GM12864 (cell line): ENCODE data around the gene SLC16A9.
A peak's percentile ranks its signal among the peaks of the same experiment; 100 is the strongest.

Source experiments
- DNase-seq: peaks from one replicate; pipeline ENCODE4 v3.0.0-alpha.2; 2011; ENCODE audit warnings: low read depth
- H3K4me3 ChIP-seq: 2 replicates; pipeline ENCODE4 v1.5.1; 2011; ENCODE audit warnings: mild to moderate bottlenecking, low read depth, low read length, control low read depth
- TF ChIP-seq, protein P1 (sequence below): IDR thresholded peaks from 2 replicates; pipeline ENCODE4 v1.5.1; 2011; ENCODE audit warnings: low read depth, mild to moderate bottlenecking, moderate library complexity, low read length, control low read depth, inconsistent platforms; ENCODE audit errors: missing control alignments

SLC16A9 gene

DNA sequence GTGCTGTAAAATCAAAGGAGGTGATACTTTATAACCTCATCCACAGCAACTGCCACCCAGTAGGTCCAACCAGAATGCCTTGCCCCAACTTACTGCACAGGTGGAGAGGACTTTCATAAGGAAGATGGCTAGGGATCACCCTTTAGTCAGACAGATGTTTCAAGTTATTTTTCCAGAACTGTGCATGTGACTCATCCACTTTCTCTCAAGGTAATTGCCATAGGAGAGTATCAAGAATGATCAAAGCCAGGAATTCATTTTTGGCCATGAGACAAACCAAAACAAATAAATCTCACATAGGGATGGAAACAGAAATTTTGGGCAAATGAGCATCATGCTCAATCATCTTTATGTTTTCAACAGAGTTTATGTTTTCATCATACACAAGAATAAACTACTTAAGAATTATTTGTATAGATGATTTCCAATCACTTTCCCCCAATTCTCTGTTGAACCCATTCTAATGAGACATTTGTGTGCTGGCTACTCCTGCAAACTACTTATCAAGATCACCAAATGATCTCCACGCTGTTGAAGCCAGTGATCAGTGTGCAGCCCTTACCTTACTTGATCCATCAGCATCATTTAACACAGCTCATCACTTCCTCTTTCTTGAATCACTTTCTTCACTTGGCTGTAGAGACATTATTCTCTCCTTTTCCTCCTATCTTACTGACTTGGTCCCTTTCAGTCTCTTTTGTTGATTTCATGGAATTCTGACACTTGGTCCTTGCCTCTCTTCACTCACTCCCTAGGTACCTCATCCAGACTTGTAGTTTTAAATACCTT lies 74.0 kb downstream of the SLC16A9 start:
- no peak overlapping the region for H3K4me3 ChIP-seq
- TF ChIP-seq, protein P1, sequence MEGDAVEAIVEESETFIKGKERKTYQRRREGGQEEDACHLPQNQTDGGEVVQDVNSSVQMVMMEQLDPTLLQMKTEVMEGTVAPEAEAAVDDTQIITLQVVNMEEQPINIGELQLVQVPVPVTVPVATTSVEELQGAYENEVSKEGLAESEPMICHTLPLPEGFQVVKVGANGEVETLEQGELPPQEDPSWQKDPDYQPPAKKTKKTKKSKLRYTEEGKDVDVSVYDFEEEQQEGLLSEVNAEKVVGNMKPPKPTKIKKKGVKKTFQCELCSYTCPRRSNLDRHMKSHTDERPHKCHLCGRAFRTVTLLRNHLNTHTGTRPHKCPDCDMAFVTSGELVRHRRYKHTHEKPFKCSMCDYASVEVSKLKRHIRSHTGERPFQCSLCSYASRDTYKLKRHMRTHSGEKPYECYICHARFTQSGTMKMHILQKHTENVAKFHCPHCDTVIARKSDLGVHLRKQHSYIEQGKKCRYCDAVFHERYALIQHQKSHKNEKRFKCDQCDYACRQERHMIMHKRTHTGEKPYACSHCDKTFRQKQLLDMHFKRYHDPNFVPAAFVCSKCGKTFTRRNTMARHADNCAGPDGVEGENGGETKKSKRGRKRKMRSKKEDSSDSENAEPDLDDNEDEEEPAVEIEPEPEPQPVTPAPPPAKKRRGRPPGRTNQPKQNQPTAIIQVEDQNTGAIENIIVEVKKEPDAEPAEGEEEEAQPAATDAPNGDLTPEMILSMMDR = no peak
- no peak for DNase-seq

DNA sequence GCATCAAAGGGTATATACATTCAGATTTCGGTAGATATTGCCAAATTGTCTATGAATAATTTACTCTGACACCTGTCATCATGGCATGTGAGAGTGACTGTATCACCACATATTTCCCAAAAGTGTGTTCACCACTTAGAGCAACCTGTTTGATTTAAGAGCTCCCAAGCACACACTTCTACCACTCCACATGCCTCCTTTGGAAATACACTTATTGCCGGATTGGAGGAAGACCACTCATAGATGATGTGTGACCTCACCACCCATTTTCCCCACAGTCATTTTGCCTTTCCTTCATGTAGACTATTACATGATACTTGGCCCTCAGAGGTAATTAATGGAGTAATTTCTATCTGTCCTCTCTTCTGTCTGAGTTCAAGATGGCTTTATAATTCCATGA lies 75.5 kb downstream of the SLC16A9 start:
- no peak overlapping the region for H3K4me3 ChIP-seq
- no peak for DNase-seq
- TF ChIP-seq, protein P1 = no peak

DNA sequence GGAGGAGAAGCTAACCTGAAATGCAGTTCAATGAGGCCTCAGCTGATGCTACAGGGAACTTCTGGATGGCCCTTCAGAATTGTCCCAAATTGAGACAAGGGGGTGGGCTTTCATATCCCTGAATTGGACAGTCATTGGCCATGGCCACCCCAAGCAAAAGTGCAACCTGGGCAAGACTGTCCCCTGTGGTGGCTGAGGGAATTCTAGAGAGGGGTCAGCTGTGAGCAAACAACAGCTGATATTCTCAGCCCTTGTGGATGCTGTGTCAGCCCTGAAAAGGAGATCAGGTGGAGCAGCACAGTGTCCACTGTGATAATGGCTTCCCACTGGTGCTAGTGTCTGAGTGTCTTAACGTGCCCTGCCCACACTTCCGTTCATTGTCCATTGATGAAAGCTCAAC lies 76.6 kb downstream of the SLC16A9 start:
- no peak for DNase-seq
- no peak overlapping the region for H3K4me3 ChIP-seq
- TF ChIP-seq, protein P1 = peak; percentile 11

DNA sequence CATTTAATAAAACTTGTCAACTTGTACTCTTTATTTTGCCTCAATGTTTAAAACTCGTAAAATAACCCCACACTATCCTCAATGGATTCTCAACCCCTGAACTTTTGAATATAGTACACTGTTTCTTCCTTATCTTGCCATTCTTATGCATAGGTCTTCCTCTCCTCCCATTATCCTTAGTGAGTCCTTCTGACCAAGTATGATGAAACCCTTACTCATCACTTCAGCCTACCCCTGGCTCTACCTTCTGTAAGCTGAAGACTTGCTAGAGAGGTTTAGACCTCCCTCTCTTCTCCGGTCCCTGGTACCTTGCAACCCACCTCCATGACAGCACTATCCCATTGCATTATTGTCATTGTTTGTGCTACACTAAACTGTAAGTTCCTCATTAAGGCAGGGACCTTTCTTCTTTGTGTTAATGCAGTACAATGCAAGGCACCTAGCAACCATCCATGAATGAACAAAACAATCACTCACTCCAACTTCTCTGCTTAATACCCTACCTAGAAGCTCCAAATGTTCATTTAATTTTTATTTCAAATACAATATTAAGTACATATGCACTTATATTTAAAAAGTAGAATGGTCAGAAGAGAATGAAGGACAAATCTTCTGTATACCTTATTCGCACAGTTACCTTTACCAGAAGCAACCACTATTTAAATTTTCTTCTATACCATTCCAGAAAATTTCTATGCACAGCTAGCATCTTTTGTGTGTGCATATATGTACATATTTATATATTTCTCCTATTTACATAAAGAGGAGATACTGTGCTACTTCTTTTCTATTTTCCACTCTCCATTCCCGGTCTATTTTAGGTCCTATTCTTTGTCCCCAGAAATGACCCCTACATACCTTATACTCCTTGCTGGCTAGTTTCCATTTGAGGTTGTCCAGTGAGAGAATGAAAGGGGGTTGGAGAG lies 77.5 kb downstream of the SLC16A9 start:
- no peak for DNase-seq
- no peak overlapping the region for H3K4me3 ChIP-seq

DNA sequence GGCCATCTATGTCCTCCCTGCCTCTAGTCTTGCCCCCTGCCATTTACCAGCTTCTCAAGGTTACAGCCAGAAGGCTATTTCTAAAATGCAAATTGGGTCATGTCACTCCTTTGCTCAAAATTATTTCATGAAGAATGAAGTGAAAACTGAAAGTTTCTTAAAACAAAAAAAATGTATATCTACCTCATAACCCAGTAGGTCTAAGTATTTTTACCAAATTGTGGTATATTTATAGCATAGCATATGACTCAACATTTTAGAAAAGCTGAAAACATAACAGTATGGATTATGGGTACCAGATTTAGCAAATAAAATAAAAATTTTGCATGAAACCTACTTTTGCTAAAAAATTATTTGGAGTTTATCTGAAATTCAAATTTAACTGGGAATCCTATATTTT lies 78.4 kb downstream of the SLC16A9 start:
- DNase-seq = no peak
- TF ChIP-seq, protein P1 = no peak
- H3K4me3 ChIP-seq = no peak overlapping the region

More for the DNA sequence above, 77.5 kb downstream of the SLC16A9 start:
- TF ChIP-seq, protein P1 = no peak

DNA sequence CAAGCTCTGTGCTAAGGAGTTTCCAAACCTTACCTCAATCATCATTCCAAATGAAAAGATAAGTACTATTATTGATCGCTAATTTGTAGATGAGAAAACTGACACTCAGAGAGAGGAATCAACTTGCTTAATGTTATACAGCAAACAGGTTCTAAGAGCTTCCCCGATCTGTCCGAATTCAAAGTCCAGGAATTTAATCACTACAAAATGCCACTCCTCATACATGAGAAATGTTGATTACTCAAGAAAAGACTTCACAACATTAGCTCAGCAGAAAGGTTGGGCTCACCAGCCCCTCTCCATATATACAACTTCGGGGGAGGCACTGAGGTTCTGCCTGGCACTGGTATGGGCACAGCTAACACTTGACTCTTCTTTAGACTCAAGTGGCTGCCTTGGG lies 80.7 kb downstream of the SLC16A9 start:
- no peak for DNase-seq
- TF ChIP-seq, protein P1 = no peak
- H3K4me3 ChIP-seq = no peak overlapping the region
